HEK293T (cell line): ENCODE data around the gene HTR1D.

Experiments used
- BHLHE40 ChIP-seq: fragments of 450-650 bp; IDR thresholded peaks from 2 replicates; pipeline ENCODE4 v1.6.1; 2016; ENCODE audit warnings: mild to moderate bottlenecking, moderate library complexity, borderline replicate concordance
- ELF4 ChIP-seq: fragments of 450-650 bp; IDR thresholded peaks from 2 replicates; pipeline ENCODE4 v1.6.1; 2017; ENCODE audit warnings: antibody characterized with exemption
- FOXA1 ChIP-seq: fragments of 450-650 bp; IDR thresholded peaks from 2 replicates; pipeline ENCODE4 v1.6.1; 2016; ENCODE audit warnings: mild to moderate bottlenecking
- FOXK2 ChIP-seq: fragments of 450-650 bp; IDR thresholded peaks from 2 replicates; pipeline ENCODE4 v1.6.1; 2016; ENCODE audit warnings: mild to moderate bottlenecking
- HDGF ChIP-seq: fragments of 450-650 bp; IDR thresholded peaks from 2 replicates; pipeline ENCODE4 v1.6.1; 2017; ENCODE audit warnings: antibody characterized with exemption, borderline replicate concordance
- LEF1 ChIP-seq: fragments of 450-650 bp; IDR thresholded peaks from 2 replicates; pipeline ENCODE4 v1.6.1; 2017; ENCODE audit warnings: mild to moderate bottlenecking, borderline replicate concordance
- SP1 ChIP-seq: fragments of 450-650 bp; IDR thresholded peaks from 2 replicates; pipeline ENCODE4 v1.6.1; 2017

DNA sequence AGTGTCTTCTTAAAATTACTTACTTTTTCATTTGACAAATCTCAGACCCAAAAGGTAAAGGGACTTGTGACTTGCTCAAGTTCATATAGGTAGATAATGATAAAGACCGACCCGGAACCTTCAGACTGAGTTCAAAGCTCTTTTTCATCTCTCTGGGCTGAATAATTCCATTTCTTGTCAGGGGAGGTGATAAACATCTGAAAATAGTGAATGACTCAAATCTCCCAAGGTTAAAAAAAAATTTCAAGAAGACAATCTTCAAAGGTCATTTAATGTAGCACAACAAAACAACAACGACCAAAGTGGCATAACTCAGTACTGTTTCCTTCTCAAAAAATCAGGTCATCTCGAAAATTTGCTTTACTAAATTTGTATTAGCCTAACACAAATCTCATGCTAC lies 69.2 kb downstream of the HTR1D start:
- TF ChIP-seq SP1 (no peak), FOXA1 (no peak), BHLHE40 (no peak), FOXK2 (no peak), HDGF (no peak), ELF4 (no peak), LEF1 (no peak)
